GM23338 (cell line): Measurements from ENCODE around the gene TESMIN. TPM values are rescaled to one million over a fixed set of nuclear protein-coding genes. Genes with fewer than 3 reads are reported as not detected.

Experiments
- ATAC-seq: fragments of 200-7000 bp; cut with Tn5 transposase; 3 replicates; pipeline ENCODE4 v1.9.1; 2020
- DNase-seq: peaks from one replicate; pipeline ENCODE4 v3.0.0-alpha.2; 2015; ENCODE audit warnings: low spot score
- H2AFZ ChIP-seq: fragments of 200-600 bp; sonication (generic); 2 replicates; pipeline ENCODE4 v1.8.0; 2016; ENCODE audit warnings: antibody characterized with exemption, mild to moderate bottlenecking, moderate library complexity
- H3F3A ChIP-seq: fragments of 200-600 bp; sonication (generic); replicated peaks from 2 replicates; pipeline ENCODE4 v1.8.0; 2017; ENCODE audit warnings: antibody characterized with exemption, mixed run types, low read depth
- H3K27ac ChIP-seq: fragments of 200-600 bp; sonication (generic); 2 replicates; pipeline ENCODE4 v1.6.1; 2016; ENCODE audit warnings: low read depth
- H3K27me3 ChIP-seq: fragments of 200-600 bp; sonication (generic); 2 replicates; pipeline ENCODE4 v1.8.0; 2016; ENCODE audit warnings: mild to moderate bottlenecking, mixed run types, moderate library complexity; ENCODE audit not compliant: insufficient read depth
- H3K36me3 ChIP-seq: fragments of 200-600 bp; sonication (generic); 2 replicates; pipeline ENCODE4 v1.8.0; 2016; ENCODE audit warnings: mild to moderate bottlenecking; ENCODE audit not compliant: insufficient read depth
- H3K4me1 ChIP-seq: fragments of 200-600 bp; sonication (generic); 2 replicates; pipeline ENCODE4 v1.8.0; 2016; ENCODE audit warnings: mild to moderate bottlenecking, moderate library complexity; ENCODE audit not compliant: insufficient read depth
- H3K4me2 ChIP-seq: fragments of 200-600 bp; sonication (generic); 2 replicates; pipeline ENCODE4 v1.7.1; 2017; ENCODE audit warnings: mixed run types
- H3K4me3 ChIP-seq: fragments of 200-600 bp; sonication (generic); 2 replicates; pipeline ENCODE4 v1.6.1; 2016; ENCODE audit warnings: mixed run types
- H3K79me2 ChIP-seq: fragments of 200-600 bp; sonication (generic); replicated peaks from 2 replicates; pipeline ENCODE4 v1.8.0; 2017; ENCODE audit warnings: mild to moderate bottlenecking; ENCODE audit not compliant: insufficient read depth
- H3K9me2 ChIP-seq: fragments of 200-600 bp; sonication (generic); 2 replicates; pipeline ENCODE4 v1.8.0; 2017; ENCODE audit not compliant: insufficient read depth
- H4K20me1 ChIP-seq: fragments of 200-600 bp; sonication (generic); replicated peaks from 2 replicates; pipeline ENCODE4 v1.8.0; 2017; ENCODE audit warnings: mild to moderate bottlenecking; ENCODE audit not compliant: insufficient read depth
- H3K27ac Mint-ChIP-seq: 2 replicates; pipeline ENCODE4 v1.8.0; 2020; ENCODE audit warnings: inconsistent platforms, mild to moderate bottlenecking, moderate library complexity, mixed read lengths
- H3K27me3 Mint-ChIP-seq: 3 replicates; pipeline ENCODE4 v1.8.0; 2022; ENCODE audit warnings: low read depth, mild to moderate bottlenecking, moderate library complexity, mixed read lengths, inconsistent platforms; ENCODE audit not compliant: insufficient read depth, poor library complexity
- H3K36me3 Mint-ChIP-seq: 3 replicates; pipeline ENCODE4 v1.8.0; 2021; ENCODE audit warnings: low read depth, mild to moderate bottlenecking, inconsistent platforms, moderate library complexity, mixed read lengths
- H3K4me1 Mint-ChIP-seq: 3 replicates; pipeline ENCODE4 v1.8.0; 2020; ENCODE audit warnings: mild to moderate bottlenecking, inconsistent platforms, mixed read lengths
- H3K4me3 Mint-ChIP-seq: 3 replicates; pipeline ENCODE4 v1.8.0; 2021; ENCODE audit warnings: moderate library complexity, mild to moderate bottlenecking, inconsistent platforms, mixed read lengths
- H3K9me3 Mint-ChIP-seq: 3 replicates; pipeline ENCODE4 v1.8.0; 2020; ENCODE audit warnings: moderate library complexity, mild to moderate bottlenecking, inconsistent platforms, mixed read lengths
- CREB1 ChIP-seq: fragments of 250-450 bp; sonication (Bioruptor Pico); IDR thresholded peaks from 2 replicates; pipeline ENCODE4 v1.5.0; 2020; ENCODE audit warnings: low read depth, mild to moderate bottlenecking, moderate library complexity
- ETS1 ChIP-seq: IDR thresholded peaks from 2 replicates; pipeline ENCODE4 v1.6.1; 2016; ENCODE audit warnings: antibody characterized with exemption
- JUNB ChIP-seq: IDR thresholded peaks from one replicate; pipeline ENCODE4 v1.6.1; 2016; ENCODE audit warnings: antibody characterized with exemption; ENCODE audit not compliant: unreplicated experiment
- NANOG ChIP-seq: IDR thresholded peaks from 2 replicates; pipeline ENCODE4 v1.6.1; 2016; ENCODE audit warnings: antibody characterized with exemption, borderline replicate concordance
- POLR2AphosphoS5 ChIP-seq: IDR thresholded peaks from 2 replicates; pipeline ENCODE4 v1.6.1; 2016; ENCODE audit warnings: antibody characterized with exemption, low read depth
- polyA plus RNA-seq: library from polyadenylated mRNA; unstranded; fragments of >200 nt; fragmentation: Nextera tagmentation; extraction: Ambion mirVana; gene quantifications from 2 replicates; pipeline ENCODE4 v1.2.1, GENCODE V29; 2016
- total RNA-seq: library from RNA; depleted of rRNA; stranded (reverse); fragments of >200 nt; shearing (Covaris generic); gene quantifications from 2 replicates; pipeline ENCODE4 v1.2.3, GENCODE V29; 2014; rRNA removed
- TF ChIP-seq, protein P1 (sequence below): IDR thresholded peaks from one replicate; pipeline ENCODE4 v1.6.1; 2018; ENCODE audit warnings: antibody characterized with exemption; ENCODE audit not compliant: unreplicated experiment

The TESMIN gene
- total and polyA plus RNA-seq, 2 experiments from 2014 or later: 54.5 to 64.6 TPM

DNA sequence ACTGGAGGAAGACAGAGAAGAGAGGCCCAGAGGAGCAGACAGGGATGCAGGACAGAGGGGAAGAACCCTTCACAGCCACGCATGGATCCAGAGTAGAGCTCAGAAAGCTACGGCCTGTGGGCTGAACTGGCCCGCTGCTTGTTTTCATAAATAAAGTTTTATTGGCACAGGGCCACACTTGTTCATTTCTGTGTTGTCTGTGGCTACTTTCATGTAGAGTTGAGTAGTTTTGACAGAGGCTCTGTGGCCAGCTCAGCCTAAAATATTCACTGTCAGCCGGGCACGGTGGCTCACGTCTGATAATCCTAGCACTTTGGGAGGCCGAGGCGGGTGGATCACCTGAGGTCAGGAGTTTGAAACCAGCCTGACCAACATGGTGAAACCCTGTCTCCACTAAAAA is 93.2 kb downstream of the TESMIN start:
- H3K27me3 Mint-ChIP-seq: peaks cover 12% of the 10 kb centered on the region
- H3K27ac Mint-ChIP-seq: no peak overlapping the region; the same call in 1 of the 2 replicates
- Histone ChIP-seq H3K27me3 (no peaks in the 10 kb centered on the region), H3F3A (peaks cover 5% of the 10 kb centered on the region; the same call in 1 of the 2 replicates), H2AFZ (no peak overlapping the region; the same call in 1 of the 2 replicates), H3K27ac (no peak overlapping the region), H3K9me2 (no peaks in the 10 kb centered on the region), H3K79me2 (no peaks in the 10 kb centered on the region), H4K20me1 (no peaks in the 10 kb centered on the region), H3K4me1 (no peaks in the 10 kb centered on the region), H3K4me3 (no peak overlapping the region), H3K4me2 (no peak overlapping the region), H3K36me3 (no peaks in the 10 kb centered on the region)
- peaks cover 25% of the 10 kb centered on the region for H3K9me3 Mint-ChIP-seq
- no peaks in the 10 kb centered on the region; the same call in 2 of the 3 replicates for H3K4me1 Mint-ChIP-seq
- no peak for TF ChIP-seq JUNB
- no peak for TF ChIP-seq ETS1
- no peak for TF ChIP-seq POLR2AphosphoS5
- TF ChIP-seq, protein P1, sequence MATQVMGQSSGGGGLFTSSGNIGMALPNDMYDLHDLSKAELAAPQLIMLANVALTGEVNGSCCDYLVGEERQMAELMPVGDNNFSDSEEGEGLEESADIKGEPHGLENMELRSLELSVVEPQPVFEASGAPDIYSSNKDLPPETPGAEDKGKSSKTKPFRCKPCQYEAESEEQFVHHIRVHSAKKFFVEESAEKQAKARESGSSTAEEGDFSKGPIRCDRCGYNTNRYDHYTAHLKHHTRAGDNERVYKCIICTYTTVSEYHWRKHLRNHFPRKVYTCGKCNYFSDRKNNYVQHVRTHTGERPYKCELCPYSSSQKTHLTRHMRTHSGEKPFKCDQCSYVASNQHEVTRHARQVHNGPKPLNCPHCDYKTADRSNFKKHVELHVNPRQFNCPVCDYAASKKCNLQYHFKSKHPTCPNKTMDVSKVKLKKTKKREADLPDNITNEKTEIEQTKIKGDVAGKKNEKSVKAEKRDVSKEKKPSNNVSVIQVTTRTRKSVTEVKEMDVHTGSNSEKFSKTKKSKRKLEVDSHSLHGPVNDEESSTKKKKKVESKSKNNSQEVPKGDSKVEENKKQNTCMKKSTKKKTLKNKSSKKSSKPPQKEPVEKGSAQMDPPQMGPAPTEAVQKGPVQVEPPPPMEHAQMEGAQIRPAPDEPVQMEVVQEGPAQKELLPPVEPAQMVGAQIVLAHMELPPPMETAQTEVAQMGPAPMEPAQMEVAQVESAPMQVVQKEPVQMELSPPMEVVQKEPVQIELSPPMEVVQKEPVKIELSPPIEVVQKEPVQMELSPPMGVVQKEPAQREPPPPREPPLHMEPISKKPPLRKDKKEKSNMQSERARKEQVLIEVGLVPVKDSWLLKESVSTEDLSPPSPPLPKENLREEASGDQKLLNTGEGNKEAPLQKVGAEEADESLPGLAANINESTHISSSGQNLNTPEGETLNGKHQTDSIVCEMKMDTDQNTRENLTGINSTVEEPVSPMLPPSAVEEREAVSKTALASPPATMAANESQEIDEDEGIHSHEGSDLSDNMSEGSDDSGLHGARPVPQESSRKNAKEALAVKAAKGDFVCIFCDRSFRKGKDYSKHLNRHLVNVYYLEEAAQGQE: no peak
- no peak for TF ChIP-seq NANOG
- no peak for TF ChIP-seq CREB1 (CRISPR knock-in tag)
- peaks cover 11% of the 10 kb centered on the region; the same call in 2 of the 3 replicates for H3K36me3 Mint-ChIP-seq
- H3K4me3 Mint-ChIP-seq: no peak overlapping the region
- DNase-seq (no peak), ATAC-seq (no peak)

Other genes starting within 250 kb of the TESMIN start
- 80.9 and 82.8 TPM in 2 replicates for gene GAL, start 67.0 kb downstream of the TESMIN start, total RNA-seq
- gene GAL, start 67.0 kb downstream of the TESMIN start, polyA plus RNA-seq: 691 and 693 TPM in 2 replicates
- 9.5 and 11.5 TPM in 2 replicates for gene CPT1A, start 90.4 kb upstream of the TESMIN start, total RNA-seq
- 2.6 and 4.3 TPM in 2 replicates for gene CPT1A, start 90.4 kb upstream of the TESMIN start, polyA plus RNA-seq
- gene MRPL21, start 152.3 kb upstream of the TESMIN start, total RNA-seq: 46.6 and 62.4 TPM in 2 replicates
- gene MRPL21, start 152.3 kb upstream of the TESMIN start, polyA plus RNA-seq: 232 and 238 TPM in 2 replicates
- 13.7 and 27.7 TPM in 2 replicates for gene IGHMBP2, start 152.4 kb upstream of the TESMIN start, total RNA-seq
- 14.3 TPM in 2 replicates for gene IGHMBP2, start 152.4 kb upstream of the TESMIN start, polyA plus RNA-seq
- not detected in 2 replicates for gene MRGPRD, start 229.5 kb upstream of the TESMIN start, total RNA-seq
- not detected in 2 replicates for gene MRGPRD, start 229.5 kb upstream of the TESMIN start, polyA plus RNA-seq